DOHH2 (cell line): ENCODE data around the gene ZXDA.

Source experiments
- H3F3A ChIP-seq: fragments of 200-600 bp; sonication (generic), shearing (Covaris generic); 2 replicates; pipeline ENCODE4 v1.6.0; 2016; ENCODE audit warnings: antibody characterized with exemption, mild to moderate bottlenecking; ENCODE audit not compliant: control insufficient read depth, insufficient read depth
- H3K27ac ChIP-seq: fragments of 200-600 bp; sonication (generic); 2 replicates; pipeline ENCODE4 v1.5.1; 2014; ENCODE audit warnings: low read depth, mild to moderate bottlenecking, low read length, moderate library complexity
- H3K27me3 ChIP-seq: fragments of 200-600 bp; sonication (generic); 2 replicates; pipeline ENCODE4 v1.6.1; 2014; ENCODE audit warnings: mild to moderate bottlenecking, low read length, mixed read lengths; ENCODE audit not compliant: control insufficient read depth
- H3K36me3 ChIP-seq: fragments of 200-600 bp; sonication (generic); 2 replicates; pipeline ENCODE4 v1.6.1; 2014; ENCODE audit warnings: mild to moderate bottlenecking, low read length, moderate library complexity, mixed read lengths; ENCODE audit not compliant: control insufficient read depth
- H3K4me1 ChIP-seq: fragments of 200-600 bp; sonication (generic); 2 replicates; pipeline ENCODE4 v1.6.1; 2014; ENCODE audit warnings: mild to moderate bottlenecking, low read length, mixed read lengths; ENCODE audit not compliant: control insufficient read depth
- H3K4me2 ChIP-seq: fragments of 200-600 bp; sonication (generic); 2 replicates; pipeline ENCODE4 v1.6.0; 2014; ENCODE audit warnings: mild to moderate bottlenecking, low read length, moderate library complexity
- H3K4me3 ChIP-seq: fragments of 200-600 bp; sonication (generic); 2 replicates; pipeline ENCODE4 v1.5.1; 2014; ENCODE audit warnings: mild to moderate bottlenecking, low read length, mixed read lengths
- H3K79me2 ChIP-seq: fragments of 200-600 bp; sonication (generic); 2 replicates; pipeline ENCODE4 v1.6.1; 2014; ENCODE audit warnings: mild to moderate bottlenecking, low read length, mixed read lengths; ENCODE audit not compliant: control insufficient read depth
- H3K9me2 ChIP-seq: fragments of 200-600 bp; sonication (generic); replicated peaks from 2 replicates; pipeline ENCODE4 v1.6.1; 2014; ENCODE audit warnings: mild to moderate bottlenecking, low read length, mixed read lengths; ENCODE audit not compliant: control insufficient read depth
- H3K9me3 ChIP-seq: fragments of 200-600 bp; sonication (generic); 2 replicates; pipeline ENCODE4 v1.6.1; 2014; ENCODE audit warnings: antibody characterized with exemption, low read length, mixed read lengths; ENCODE audit not compliant: control insufficient read depth, insufficient read depth
- H4K20me1 ChIP-seq: fragments of 200-600 bp; sonication (generic); 2 replicates; pipeline ENCODE4 v1.6.0; 2014; ENCODE audit warnings: low read depth, mild to moderate bottlenecking, antibody characterized with exemption, low read length, moderate library complexity; ENCODE audit not compliant: control insufficient read depth, insufficient read depth
- CTCF ChIP-seq: fragments of 200-600 bp; sonication (generic); IDR thresholded peaks from one replicate; pipeline ENCODE4 v1.5.1; 2014; ENCODE audit warnings: antibody characterized with exemption, mild to moderate bottlenecking, low read depth, low read length; ENCODE audit not compliant: poor library complexity, severe bottlenecking
- EZH2phosphoT487 ChIP-seq: fragments of 200-600 bp; sonication (generic); IDR thresholded peaks from 2 replicates; pipeline ENCODE4 v1.6.1; 2017; ENCODE audit warnings: borderline replicate concordance, mild to moderate bottlenecking, antibody characterized with exemption, low read length, moderate library complexity, mixed read lengths

Gene ZXDA

GRCh38 chrX:57871463-57871862 lies 38.8 kb downstream of the ZXDA start:
- Histone ChIP-seq H3K4me1 (no peaks in the 10 kb centered on the region), H3K27me3 (no peaks in the 10 kb centered on the region), H3K9me2 (no peaks in the 10 kb centered on the region), H3K27ac (no peak overlapping the region), H3K36me3 (no peaks in the 10 kb centered on the region), H3K4me3 (no peak overlapping the region), H3F3A (no peaks in the 10 kb centered on the region), H4K20me1 (no peaks in the 10 kb centered on the region), H3K9me3 (no peaks in the 10 kb centered on the region), H3K4me2 (no peak overlapping the region), H3K79me2 (no peaks in the 10 kb centered on the region)
- no peak for TF ChIP-seq EZH2phosphoT487
- no peak for TF ChIP-seq CTCF
